ENCODE results near the gene TNFSF13B. TPM values are rescaled to one million over a fixed set of nuclear protein-coding genes. Genes with fewer than 3 reads are reported as not detected.

TNFSF13B gene
- total RNA-seq, 5 donors from 2014 or later (not counting 1 experiment from before 2014, with no cell fraction given), result 1.8 to 18.3 (median 4.2) TPM

DNA sequence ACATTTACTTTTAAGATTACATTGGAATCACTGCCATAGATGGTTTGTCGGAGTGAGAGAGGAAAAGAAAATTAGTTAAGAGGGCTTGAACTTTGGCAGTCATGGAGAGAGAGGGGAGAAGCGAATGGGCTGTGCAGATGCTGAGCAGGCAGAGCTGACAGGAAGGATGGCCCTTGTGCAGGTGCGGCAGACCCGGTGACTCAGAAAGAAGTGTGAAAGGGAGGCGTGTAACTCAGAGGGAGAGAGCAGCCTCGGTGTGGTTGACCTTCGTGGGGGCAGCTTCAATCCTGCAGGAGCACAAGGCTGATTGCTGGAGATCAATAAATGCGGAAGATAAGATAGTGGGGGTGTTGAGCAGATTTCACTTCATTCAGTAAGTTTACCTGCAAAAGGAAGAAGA lies 76.9 kb downstream of the TNFSF13B start:
- 30% methylated on average over 7 of the region's 8 CpGs for WGBS (ENCODE audit: insufficient coverage)
- no peaks in the 10 kb centered on the region for H3K36me3 ChIP-seq (ENCODE audit: control insufficient read depth in 2 of 2, extremely low read depth in 1 of 2, insufficient read depth in 1 of 2, low read length in 1 of 2)
- ChIA-PET POLR2A (no interaction called here), CTCF (no interaction called here)
- H3K27ac ChIP-seq (ENCODE audit: low read length), result no peak overlapping the region
- H3K4me3 ChIP-seq (ENCODE audit: control insufficient read depth in 1 of 2, extremely low read depth in 1 of 2, low read length in 1 of 2), result no peak overlapping the region
- H3K9me3 ChIP-seq, result no peaks in the 10 kb centered on the region
- DNase-seq, result peak in 8 of 35 experiments; percentile 2 to 48 (median 8)
- no peaks in the 10 kb centered on the region for H3K27me3 ChIP-seq (replicated peaks in 1 of 2; ENCODE audit: control insufficient read depth in 2 of 2, extremely low read depth in 1 of 2, insufficient read depth in 2 of 2, low read length in 1 of 2)
- no peak overlapping the region for H3K4me3 Mint-ChIP-seq
- no peaks in the 10 kb centered on the region for H3K36me3 Mint-ChIP-seq
- H3K27ac Mint-ChIP-seq, result peak overlapping the region; percentile 54 to 66
- ATAC-seq (replicated peaks in 1 of 4), result peak; percentile 50 to 86 (median 68)
- H3K4me1 ChIP-seq (ENCODE audit: control insufficient read depth in 1 of 2, extremely low read depth in 1 of 2, insufficient read depth in 2 of 2, low read length in 2 of 2), result peaks cover 0 to 10% of the 10 kb centered on the region in 2 experiments
- peaks cover 0 to 4% of the 10 kb centered on the region in 2 donors for H3K27me3 Mint-ChIP-seq
- no peaks in the 10 kb centered on the region for H3K9me3 Mint-ChIP-seq
- H3K4me1 Mint-ChIP-seq, result peaks cover 36 to 42% (median 38%) of the 10 kb centered on the region in 3 donors

DNA sequence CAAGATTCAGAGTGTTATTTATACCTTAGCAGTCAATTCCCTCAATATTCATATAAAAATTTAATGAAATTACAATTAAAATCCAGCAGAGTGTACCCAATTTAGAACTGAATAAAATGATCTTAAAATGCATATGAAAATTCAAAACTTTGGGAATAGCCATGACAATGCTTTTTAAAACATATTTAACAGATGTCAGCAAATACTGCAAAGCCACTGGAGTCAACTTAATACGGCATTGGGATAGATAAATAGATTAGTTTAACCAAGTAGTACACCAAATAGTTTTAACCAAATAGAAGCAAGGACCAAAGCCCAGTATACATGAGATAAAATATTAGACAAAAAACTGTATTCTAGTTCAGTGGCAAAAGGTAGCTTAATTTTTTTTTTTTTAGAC lies 79.8 kb downstream of the TNFSF13B start:
- H3K36me3 Mint-ChIP-seq, result no peaks in the 10 kb centered on the region
- H3K9me3 ChIP-seq, result no peaks in the 10 kb centered on the region
- H3K27me3 Mint-ChIP-seq, result peaks cover 0 to 5% of the 10 kb centered on the region in 2 donors
- no peaks in the 10 kb centered on the region for H3K4me1 ChIP-seq (ENCODE audit: control insufficient read depth in 1 of 2, extremely low read depth in 1 of 2, insufficient read depth in 2 of 2, low read length in 2 of 2)
- DNase-seq, result no peak
- H3K27ac Mint-ChIP-seq, result no peak overlapping the region
- ChIA-PET CTCF (no interaction called here), POLR2A (no interaction called here)
- no CpG with 5 or more reads among the region's 1 CpG for WGBS (ENCODE audit: insufficient coverage)
- no peak overlapping the region for H3K4me3 ChIP-seq (ENCODE audit: control insufficient read depth in 1 of 2, extremely low read depth in 1 of 2, low read length in 1 of 2)
- no peak overlapping the region for H3K4me3 Mint-ChIP-seq
- H3K36me3 ChIP-seq (ENCODE audit: control insufficient read depth in 2 of 2, extremely low read depth in 1 of 2, insufficient read depth in 1 of 2, low read length in 1 of 2), result no peaks in the 10 kb centered on the region
- no peaks in the 10 kb centered on the region for H3K27me3 ChIP-seq (replicated peaks in 1 of 2; ENCODE audit: control insufficient read depth in 2 of 2, extremely low read depth in 1 of 2, insufficient read depth in 2 of 2, low read length in 1 of 2)
- no peak for ATAC-seq (replicated peaks in 1 of 4)
- H3K9me3 Mint-ChIP-seq, result no peaks in the 10 kb centered on the region
- H3K27ac ChIP-seq (ENCODE audit: low read length), result no peak overlapping the region
- peaks cover 12 to 22% (median 15%) of the 10 kb centered on the region in 3 donors for H3K4me1 Mint-ChIP-seq

DNA sequence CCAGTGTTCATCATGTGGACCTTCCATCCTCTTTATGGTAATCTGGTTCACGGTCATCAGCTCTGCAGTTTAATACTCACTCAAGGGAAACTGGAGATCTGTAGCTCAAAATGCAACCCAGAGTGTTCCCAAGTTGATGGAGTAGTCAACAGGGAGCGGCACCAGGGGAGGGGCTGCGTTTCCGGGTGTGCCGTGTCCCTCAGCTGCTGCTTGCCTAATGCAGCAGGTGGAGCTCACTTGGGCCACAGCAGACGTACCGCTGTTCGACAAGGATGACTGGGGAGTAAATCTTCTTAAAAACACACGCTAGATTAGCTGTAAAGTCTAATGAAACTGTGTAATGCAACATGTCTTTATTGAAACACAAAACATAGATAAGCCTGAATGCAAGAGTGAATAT lies 81.1 kb downstream of the TNFSF13B start:
- ATAC-seq (replicated peaks in 1 of 4) (no peak), DNase-seq (no peak)
- 86% methylated on average over 4 of the region's 9 CpGs for WGBS (ENCODE audit: insufficient coverage)
- Histone ChIP-seq H3K9me3 (no peaks in the 10 kb centered on the region), H3K36me3 (ENCODE audit: control insufficient read depth in 2 of 2, extremely low read depth in 1 of 2, insufficient read depth in 1 of 2, low read length in 1 of 2) (no peaks in the 10 kb centered on the region), H3K27me3 (replicated peaks in 1 of 2; ENCODE audit: control insufficient read depth in 2 of 2, extremely low read depth in 1 of 2, insufficient read depth in 2 of 2, low read length in 1 of 2) (no peaks in the 10 kb centered on the region), H3K27ac (ENCODE audit: low read length) (no peak overlapping the region), H3K4me3 (ENCODE audit: control insufficient read depth in 1 of 2, extremely low read depth in 1 of 2, low read length in 1 of 2) (no peak overlapping the region), H3K4me1 (ENCODE audit: control insufficient read depth in 1 of 2, extremely low read depth in 1 of 2, insufficient read depth in 2 of 2, low read length in 2 of 2) (no peaks in the 10 kb centered on the region)
- peaks cover 11 to 20% (median 12%) of the 10 kb centered on the region in 3 donors for H3K4me1 Mint-ChIP-seq
- POLR2A ChIA-PET, result no interaction called here
- H3K9me3 Mint-ChIP-seq, result no peaks in the 10 kb centered on the region
- no peaks in the 10 kb centered on the region for H3K36me3 Mint-ChIP-seq
- H3K27me3 Mint-ChIP-seq, result peaks cover 0 to 12% of the 10 kb centered on the region in 2 donors
- CTCF ChIA-PET, result no interaction called here
- no peak overlapping the region for H3K4me3 Mint-ChIP-seq
- no peak overlapping the region for H3K27ac Mint-ChIP-seq

DNA sequence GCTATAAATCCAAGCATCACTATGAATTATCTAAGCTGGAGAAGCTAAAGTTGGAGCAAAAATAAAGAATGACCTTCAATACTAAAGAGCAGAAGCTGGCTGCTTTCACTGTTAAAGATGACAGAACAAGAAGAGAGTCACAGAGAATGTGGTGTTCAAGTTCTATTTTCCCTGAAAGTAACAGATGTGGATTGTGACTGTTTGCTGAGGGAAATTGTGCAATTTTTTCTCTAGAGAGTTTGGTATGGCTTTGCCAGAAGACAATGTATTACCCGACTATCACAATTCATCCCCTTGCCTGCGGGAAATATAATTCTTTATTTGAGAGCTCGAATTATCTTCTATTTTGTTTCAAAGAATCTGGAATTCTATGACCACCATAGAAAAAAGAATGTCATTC lies 83.1 kb downstream of the TNFSF13B start:
- Mint-ChIP-seq H3K27me3 (peaks cover 0 to 15% of the 10 kb centered on the region in 2 donors), H3K27ac (no peak overlapping the region), H3K4me1 (peaks cover 0 to 5% (median 3%) of the 10 kb centered on the region in 3 donors), H3K36me3 (no peaks in the 10 kb centered on the region), H3K9me3 (no peaks in the 10 kb centered on the region), H3K4me3 (no peak overlapping the region)
- CTCF ChIA-PET, result interaction anchor here (0.6 to 1.1 kb wide), 2 partner anchors 27 to 547 kb away, joined by 3 read pairs; no protein-coding TSS in a partner anchor
- no peaks in the 10 kb centered on the region for H3K9me3 ChIP-seq
- H3K36me3 ChIP-seq (ENCODE audit: control insufficient read depth in 2 of 2, extremely low read depth in 1 of 2, insufficient read depth in 1 of 2, low read length in 1 of 2), result no peaks in the 10 kb centered on the region
- H3K4me3 ChIP-seq (ENCODE audit: control insufficient read depth in 1 of 2, extremely low read depth in 1 of 2, low read length in 1 of 2), result no peak overlapping the region
- no peaks in the 10 kb centered on the region for H3K27me3 ChIP-seq (replicated peaks in 1 of 2; ENCODE audit: control insufficient read depth in 2 of 2, extremely low read depth in 1 of 2, insufficient read depth in 2 of 2, low read length in 1 of 2)
- H3K27ac ChIP-seq (ENCODE audit: low read length), result no peak overlapping the region
- no CpG with 5 or more reads among the region's 3 CpGs for WGBS (ENCODE audit: insufficient coverage)
- H3K4me1 ChIP-seq (ENCODE audit: control insufficient read depth in 1 of 2, extremely low read depth in 1 of 2, insufficient read depth in 2 of 2, low read length in 2 of 2), result no peaks in the 10 kb centered on the region
- no peak for ATAC-seq (replicated peaks in 1 of 4)
- POLR2A ChIA-PET, result no interaction called here
- no peak for DNase-seq

DNA sequence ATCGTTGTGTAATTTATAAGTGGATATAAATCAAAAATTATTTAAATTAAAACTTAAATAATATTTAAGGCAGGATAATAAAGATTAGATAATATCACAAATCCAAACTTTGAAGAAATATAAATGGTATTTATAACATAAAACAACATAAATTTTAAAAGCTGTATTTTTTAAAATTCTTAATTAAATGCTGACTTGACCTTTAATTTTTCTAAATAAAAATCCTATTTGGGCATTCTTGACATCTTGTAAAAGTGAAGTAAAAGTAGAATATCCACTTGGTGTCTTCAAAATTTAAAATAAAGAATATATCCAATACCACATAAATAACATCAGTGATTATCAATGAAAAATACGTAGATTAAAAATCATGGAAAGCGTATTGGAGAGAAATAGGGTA lies 87.7 kb downstream of the TNFSF13B start:
- Mint-ChIP-seq H3K4me3 (no peak overlapping the region), H3K36me3 (no peaks in the 10 kb centered on the region), H3K4me1 (no peaks in the 10 kb centered on the region), H3K27ac (no peak overlapping the region), H3K9me3 (no peaks in the 10 kb centered on the region), H3K27me3 (peaks cover 3 to 20% of the 10 kb centered on the region in 2 donors)
- ChIA-PET POLR2A (interaction anchor here in 1 of 2 donors (0.6 kb wide), 1 partner anchor 15 kb away, joined by 3 read pairs; no protein-coding TSS in a partner anchor), CTCF (no interaction called here)
- H3K27ac ChIP-seq (ENCODE audit: low read length), result no peak overlapping the region
- no peak overlapping the region for H3K4me3 ChIP-seq (ENCODE audit: control insufficient read depth in 1 of 2, extremely low read depth in 1 of 2, low read length in 1 of 2)
- ATAC-seq (replicated peaks in 1 of 4) (no peak), DNase-seq (no peak)
- H3K4me1 ChIP-seq (ENCODE audit: control insufficient read depth in 1 of 2, extremely low read depth in 1 of 2, insufficient read depth in 2 of 2, low read length in 2 of 2), result no peaks in the 10 kb centered on the region
- no peaks in the 10 kb centered on the region for H3K27me3 ChIP-seq (replicated peaks in 1 of 2; ENCODE audit: control insufficient read depth in 2 of 2, extremely low read depth in 1 of 2, insufficient read depth in 2 of 2, low read length in 1 of 2)
- H3K9me3 ChIP-seq, result no peaks in the 10 kb centered on the region
- no CpG with 5 or more reads among the region's 3 CpGs for WGBS (ENCODE audit: insufficient coverage)
- no peaks in the 10 kb centered on the region for H3K36me3 ChIP-seq (ENCODE audit: control insufficient read depth in 2 of 2, extremely low read depth in 1 of 2, insufficient read depth in 1 of 2, low read length in 1 of 2)

Other genes starting within 250 kb of the TNFSF13B start
- gene LIG4, start 54.2 kb upstream of the TNFSF13B start, total RNA-seq, result 1 to 10 TPM; 5.0 to 9.6 (median 8.6) TPM
- gene ABHD13, start 51.3 kb upstream of the TNFSF13B start, total RNA-seq, result 10 to 100 TPM; 12.3 to 15.8 (median 13.8) TPM